C4-2B (cell line): Measurements from ENCODE around the gene LAPTM5.

Experiments
- ZFX ChIP-seq: fragments of 450-650 bp; IDR thresholded peaks from 2 replicates; pipeline ENCODE4 v1.6.1; 2017
- TF ChIP-seq, protein P1 (sequence below): fragments of 450-650 bp; conservative IDR thresholded peaks from 2 replicates; pipeline ENCODE4 v1.5.1; 2017; ENCODE audit warnings: mild to moderate bottlenecking

DNA sequence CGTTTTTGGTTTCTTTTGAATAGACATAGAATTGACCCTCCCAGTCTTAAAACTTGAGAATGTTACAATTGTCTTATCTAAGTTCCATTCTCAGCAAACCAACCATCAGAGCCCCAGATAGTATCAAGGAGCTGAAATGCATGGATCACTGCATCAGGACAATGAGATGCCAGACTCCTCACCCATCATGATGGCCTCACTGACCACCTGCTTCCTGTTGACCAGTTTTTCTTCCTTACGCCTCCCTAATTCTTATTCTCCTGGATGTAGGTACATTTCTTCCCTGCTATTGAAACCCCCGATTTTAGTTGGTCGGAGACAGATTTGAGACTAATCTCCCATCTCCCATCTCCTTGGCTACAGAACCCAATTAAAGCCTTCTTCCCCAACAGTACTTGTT is 51.9 kb downstream of the LAPTM5 start:
- TF ChIP-seq, protein P1, sequence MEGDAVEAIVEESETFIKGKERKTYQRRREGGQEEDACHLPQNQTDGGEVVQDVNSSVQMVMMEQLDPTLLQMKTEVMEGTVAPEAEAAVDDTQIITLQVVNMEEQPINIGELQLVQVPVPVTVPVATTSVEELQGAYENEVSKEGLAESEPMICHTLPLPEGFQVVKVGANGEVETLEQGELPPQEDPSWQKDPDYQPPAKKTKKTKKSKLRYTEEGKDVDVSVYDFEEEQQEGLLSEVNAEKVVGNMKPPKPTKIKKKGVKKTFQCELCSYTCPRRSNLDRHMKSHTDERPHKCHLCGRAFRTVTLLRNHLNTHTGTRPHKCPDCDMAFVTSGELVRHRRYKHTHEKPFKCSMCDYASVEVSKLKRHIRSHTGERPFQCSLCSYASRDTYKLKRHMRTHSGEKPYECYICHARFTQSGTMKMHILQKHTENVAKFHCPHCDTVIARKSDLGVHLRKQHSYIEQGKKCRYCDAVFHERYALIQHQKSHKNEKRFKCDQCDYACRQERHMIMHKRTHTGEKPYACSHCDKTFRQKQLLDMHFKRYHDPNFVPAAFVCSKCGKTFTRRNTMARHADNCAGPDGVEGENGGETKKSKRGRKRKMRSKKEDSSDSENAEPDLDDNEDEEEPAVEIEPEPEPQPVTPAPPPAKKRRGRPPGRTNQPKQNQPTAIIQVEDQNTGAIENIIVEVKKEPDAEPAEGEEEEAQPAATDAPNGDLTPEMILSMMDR = no peak
- TF ChIP-seq ZFX = no peak
